Left lung (tissue), 10 donors: ENCODE results near the gene SNTG2. TPM values are rescaled to one million over a fixed set of nuclear protein-coding genes. Genes with fewer than 3 reads are reported as not detected.

Source experiments
- ATAC-seq: fragments of 200-7000 bp; cut with Tn5 transposase; one replicate; pipeline ENCODE4 v1.9.1; 2020; ENCODE audit warnings: moderate library complexity
- DNase-seq, 4 donors: peaks; one replicate each; pipeline ENCODE4 v3.0.0-alpha.2; 2013 to 2020
- H3K27ac ChIP-seq, 2 donors: fragments of 200-600 bp; sonication (generic) in 1 of 2; one replicate each; pipeline versions ENCODE4 v1.5.0 to v1.8.0; 2020 to 2021
- H3K27me3 ChIP-seq, 2 donors: fragments of 200-600 bp; sonication (generic) in 1 of 2; one replicate each; pipeline versions ENCODE4 v1.5.0 to v1.8.0; 2020 to 2021
- H3K36me3 ChIP-seq, 2 donors: fragments of 200-600 bp; sonication (generic) in 1 of 2; one replicate each; pipeline versions ENCODE4 v1.5.0 to v1.8.0; 2020 to 2021
- H3K4me1 ChIP-seq, 2 donors: fragments of 200-600 bp; one replicate each; pipeline ENCODE4 v1.8.0; 2021
- H3K4me3 ChIP-seq, 2 donors: fragments of 200-600 bp; sonication (generic) in 1 of 2; one replicate each; pipeline versions ENCODE4 v1.5.0 to v1.8.0; 2020 to 2021; ENCODE audit warnings: mild to moderate bottlenecking in 1 of 2
- H3K9me3 ChIP-seq, 2 donors: fragments of 200-600 bp; sonication (generic) in 1 of 2; one replicate each; pipeline versions ENCODE4 v1.5.0 to v1.8.0; 2020 to 2021
- CTCF ChIP-seq, 2 donors: fragments of 200-600 bp; sonication (generic) in 1 of 2; IDR thresholded peaks; one replicate each; pipeline versions ENCODE4 v1.5.0 to v1.8.0; 2021; ENCODE audit warnings: antibody characterized with exemption in 2 of 2
- intact Hi-C, 2 donors: fragments of 100-400 bp; cut with DNase I; formaldehyde crosslinking; loops; one replicate each; pipeline versions ENCODE4 v1.11.2 to v1.14.2; 2022
- polyA plus RNA-seq, 6 donors: library from polyadenylated mRNA; unstranded; fragments of 120-200 nt; gene quantifications; one replicate each; pipeline ENCODE4 v1.2.1, GENCODE V29; 2013; ENCODE audit not compliant: insufficient read length in 6 of 6
- total RNA-seq, 2 donors: library from RNA; stranded (reverse); fragmentation: NEBNext Ultra II Directional; extraction: Animal tissue kit (Norgen Biotek cat#: 25700); gene quantifications; one replicate each; pipeline ENCODE4 v1.2.1, GENCODE V29; 2021
- donor health status: DM: no; HTN: yes; CAD: no.
- donor health status: DM: no; HTN: no; CAD: no.

SNTG2 gene
- total and polyA plus RNA-seq, 8 donors = 0.24 to 3.2 (median 0.64) TPM

DNA sequence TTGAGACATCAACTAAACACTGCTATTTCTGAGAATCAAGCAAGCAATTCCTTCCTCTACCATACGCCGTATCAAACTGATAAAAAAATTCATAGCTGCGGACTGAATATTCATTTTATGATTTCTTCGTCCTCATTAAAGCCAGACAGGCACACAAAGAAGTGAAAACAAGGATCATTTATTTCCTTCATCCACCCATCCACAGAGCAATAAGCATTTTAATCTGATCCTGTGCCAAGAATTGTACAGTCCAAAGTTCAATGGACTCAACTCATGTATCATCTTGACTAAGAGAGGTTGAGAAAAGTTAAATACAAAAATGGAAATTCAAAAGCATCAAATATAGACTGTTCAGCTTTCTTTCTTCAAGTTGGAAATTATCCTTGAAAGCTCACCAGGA, 19.7 kb upstream of the SNTG2 start:
- no peak for ATAC-seq
- no peak overlapping the region for H3K4me3 ChIP-seq
- TF ChIP-seq CTCF (IDR thresholded peaks at IDR 0.05) = no peak
- H3K4me1 ChIP-seq = no peaks in the 10 kb centered on the region
- H3K27ac ChIP-seq = no peak overlapping the region
- no peaks in the 10 kb centered on the region for H3K27me3 ChIP-seq
- intact Hi-C loops = no loop called here
- H3K9me3 ChIP-seq = no peaks in the 10 kb centered on the region
- no peak for DNase-seq
- no peaks in the 10 kb centered on the region for H3K36me3 ChIP-seq

- no peaks in the 10 kb centered on the region for H3K27me3 ChIP-seq
- H3K36me3 ChIP-seq = no peaks in the 10 kb centered on the region
- no peaks in the 10 kb centered on the region for H3K4me1 ChIP-seq
- H3K9me3 ChIP-seq = no peaks in the 10 kb centered on the region
- H3K4me3 ChIP-seq = no peak overlapping the region
- no peak for DNase-seq
- ATAC-seq = no peak
- intact Hi-C loops = no loop called here
- no peak overlapping the region for H3K27ac ChIP-seq
- TF ChIP-seq CTCF (IDR thresholded peaks at IDR 0.05) = no peak
Observed at GRCh38 chr2:932320-933115, 18.1 kb upstream of the SNTG2 start.

DNA sequence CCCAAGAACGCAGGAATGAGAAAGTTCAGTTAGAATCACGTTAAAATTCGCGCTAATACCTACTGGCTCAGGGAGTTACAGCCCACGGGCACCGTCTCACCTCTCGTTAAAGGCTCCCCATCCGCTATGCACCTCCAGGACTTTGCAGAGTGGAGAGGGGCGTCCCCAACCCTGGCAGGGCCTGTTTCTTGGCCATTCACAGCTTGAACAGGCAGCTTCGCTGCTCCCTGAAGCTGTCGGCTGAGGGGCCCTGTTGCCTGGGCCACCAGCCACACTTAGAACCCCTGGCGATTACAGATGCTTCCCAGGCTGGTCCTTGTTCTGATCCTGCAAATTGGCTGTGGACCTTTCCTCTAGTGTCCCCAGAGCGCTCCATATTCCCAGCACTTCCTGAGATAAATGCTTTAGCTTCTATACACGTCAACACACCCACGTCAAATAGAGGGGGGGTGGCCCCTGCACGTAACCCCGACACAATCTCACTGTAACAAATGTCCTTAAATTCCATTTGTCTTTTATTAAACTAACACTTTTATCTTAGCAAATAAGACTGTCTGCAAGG, 16.8 kb upstream of the SNTG2 start:
- TF ChIP-seq CTCF (IDR thresholded peaks at IDR 0.05) = no peak
- intact Hi-C loops = no loop called here

GRCh38 chr2:937530-937929, 13.1 kb upstream of the SNTG2 start:
- Histone ChIP-seq H3K27ac (no peak overlapping the region), H3K9me3 (no peaks in the 10 kb centered on the region), H3K4me1 (no peaks in the 10 kb centered on the region), H3K4me3 (no peak overlapping the region), H3K36me3 (no peaks in the 10 kb centered on the region), H3K27me3 (no peaks in the 10 kb centered on the region)
- ATAC-seq (no peak), DNase-seq (no peak)
- intact Hi-C loops = no loop called here
- TF ChIP-seq CTCF (IDR thresholded peaks at IDR 0.05) = no peak

More for the DNA sequence above, 16.8 kb upstream of the SNTG2 start:
- Histone ChIP-seq H3K9me3 (no peaks in the 10 kb centered on the region), H3K27me3 (no peaks in the 10 kb centered on the region), H3K27ac (no peak overlapping the region), H3K4me1 (no peaks in the 10 kb centered on the region), H3K36me3 (no peaks in the 10 kb centered on the region), H3K4me3 (no peak overlapping the region)
- ATAC-seq = no peak
- no peak for DNase-seq

DNA sequence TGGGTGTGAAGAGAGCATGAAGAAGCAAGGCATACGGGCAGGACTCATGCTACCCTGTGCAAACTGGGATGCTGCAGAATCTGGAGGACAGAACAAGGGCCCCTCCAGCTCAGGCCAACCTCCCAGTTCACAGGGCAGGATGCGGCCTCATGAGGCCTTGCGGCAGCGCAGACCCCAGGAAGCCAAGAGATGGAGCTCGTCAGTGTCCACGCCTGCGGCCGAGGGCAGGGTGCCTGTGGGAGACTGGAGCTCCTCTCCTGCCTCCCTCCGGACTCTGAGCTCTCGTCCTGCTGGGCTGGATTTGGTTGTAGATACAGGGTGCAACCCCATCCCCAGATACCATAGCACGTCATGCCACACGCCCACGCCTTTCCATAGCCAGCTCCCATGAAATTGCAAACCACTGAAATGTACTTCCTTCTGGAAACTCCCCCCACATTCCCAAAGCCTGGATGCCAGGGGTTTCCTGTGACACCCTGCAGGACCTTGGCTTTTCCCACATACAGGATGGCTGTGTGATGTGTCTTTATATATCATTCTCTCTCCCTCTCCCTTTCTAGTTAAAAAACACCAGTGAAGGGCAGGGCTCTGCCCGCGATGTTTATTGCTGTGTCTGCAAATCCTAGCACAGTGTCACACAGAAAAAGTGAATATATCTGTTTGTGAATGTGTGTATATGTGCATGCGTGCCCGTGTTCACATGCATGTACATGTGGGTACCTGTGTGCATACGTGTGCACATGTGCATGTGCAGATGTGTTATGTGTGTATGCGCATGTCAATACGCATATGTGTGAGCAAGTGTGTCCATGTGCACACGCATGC, 12.3 kb upstream of the SNTG2 start:
- no peak for TF ChIP-seq CTCF (IDR thresholded peaks at IDR 0.05)
- no peaks in the 10 kb centered on the region for H3K9me3 ChIP-seq
- intact Hi-C loops = no loop called here
- H3K4me3 ChIP-seq = no peak overlapping the region
- H3K27me3 ChIP-seq = no peaks in the 10 kb centered on the region
- no peak for ATAC-seq
- DNase-seq = no peak
- H3K36me3 ChIP-seq = no peaks in the 10 kb centered on the region
- no peak overlapping the region for H3K27ac ChIP-seq
- no peaks in the 10 kb centered on the region for H3K4me1 ChIP-seq
